GM10248 (cell line): ENCODE data around the gene CBL.
"Not testable (repeated sequence)": the region's sequence is repeated elsewhere in the genome, so short reads cannot be mapped to it uniquely, and the experiment has no call there.

Experiments
- CTCF ChIA-PET: fragments of 300-600 bp; sonication (Branson Sonifier 250); formaldehyde crosslinking; extraction: SDS; loops from one replicate; lab custom pipeline; 2021; ENCODE audit warnings: antibody characterized with exemption; lab: Yijun Ruan, JAX
- POLR2A ChIA-PET: fragments of 350-650 bp; sonication (Branson Sonifier 250); formaldehyde crosslinking; extraction: SDS; loops from one replicate; lab custom pipeline; 2020; ENCODE audit warnings: antibody characterized with exemption; lab: Yijun Ruan, JAX
- DNase-seq: peaks from one replicate; pipeline ENCODE4 v3.0.0; 2012; ENCODE audit errors: extremely low spot score
- TF ChIP-seq, protein P1 (sequence below): IDR thresholded peaks from 2 replicates; pipeline ENCODE4 v1.5.1; 2012; ENCODE audit warnings: mild to moderate bottlenecking, low read depth; ENCODE audit errors: extremely low read depth, missing control alignments, control extremely low read depth

Gene CBL

GRCh38 chr11:119166368-119167076, 39.6 kb upstream of the CBL start:
- ChIA-PET POLR2A (no interaction called here), CTCF (interaction anchor here (0.9 to 5.3 kb wide), 12 partner anchors 11 to 172 kb away, joined by 3 to 46 read pairs (median 4); partner anchors contain the start of gene HINFP)
- DNase-seq: no peak
- TF ChIP-seq, protein P1, sequence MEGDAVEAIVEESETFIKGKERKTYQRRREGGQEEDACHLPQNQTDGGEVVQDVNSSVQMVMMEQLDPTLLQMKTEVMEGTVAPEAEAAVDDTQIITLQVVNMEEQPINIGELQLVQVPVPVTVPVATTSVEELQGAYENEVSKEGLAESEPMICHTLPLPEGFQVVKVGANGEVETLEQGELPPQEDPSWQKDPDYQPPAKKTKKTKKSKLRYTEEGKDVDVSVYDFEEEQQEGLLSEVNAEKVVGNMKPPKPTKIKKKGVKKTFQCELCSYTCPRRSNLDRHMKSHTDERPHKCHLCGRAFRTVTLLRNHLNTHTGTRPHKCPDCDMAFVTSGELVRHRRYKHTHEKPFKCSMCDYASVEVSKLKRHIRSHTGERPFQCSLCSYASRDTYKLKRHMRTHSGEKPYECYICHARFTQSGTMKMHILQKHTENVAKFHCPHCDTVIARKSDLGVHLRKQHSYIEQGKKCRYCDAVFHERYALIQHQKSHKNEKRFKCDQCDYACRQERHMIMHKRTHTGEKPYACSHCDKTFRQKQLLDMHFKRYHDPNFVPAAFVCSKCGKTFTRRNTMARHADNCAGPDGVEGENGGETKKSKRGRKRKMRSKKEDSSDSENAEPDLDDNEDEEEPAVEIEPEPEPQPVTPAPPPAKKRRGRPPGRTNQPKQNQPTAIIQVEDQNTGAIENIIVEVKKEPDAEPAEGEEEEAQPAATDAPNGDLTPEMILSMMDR: no peak

- POLR2A ChIA-PET, DNase-seq: not testable (repeated sequence)
- CTCF ChIA-PET: interaction anchor here (0.9 to 5.3 kb wide), 11 partner anchors 10 to 171 kb away, joined by 3 to 46 read pairs (median 4); no protein-coding TSS in a partner anchor
These were observed 39.1 kb upstream of the CBL start for GRCh38 chr11:119167077-119167458.

DNA sequence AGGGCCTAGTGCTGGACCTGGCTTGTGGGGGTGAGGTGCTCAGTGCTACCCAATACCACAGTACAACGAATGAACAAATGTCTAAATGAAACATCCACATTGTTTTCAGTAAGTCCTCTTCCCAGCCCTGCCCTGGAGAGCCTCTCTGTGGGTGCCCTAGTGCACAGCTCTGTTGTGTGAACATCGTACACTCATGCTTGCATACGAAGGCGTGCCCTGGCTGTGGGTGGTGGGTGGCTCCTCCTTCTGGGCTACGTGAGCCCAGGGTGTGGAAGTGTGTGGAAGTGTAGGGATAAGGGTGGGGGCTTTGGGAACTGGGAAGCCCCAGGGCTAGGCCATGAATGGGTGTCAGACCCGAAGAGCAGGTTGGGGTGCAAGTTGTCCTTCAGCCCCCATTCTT, 38.2 kb upstream of the CBL start:
- TF ChIP-seq, protein P1: no peak
- ChIA-PET POLR2A (no interaction called here), CTCF (interaction anchor here (1.6 to 5.3 kb wide), 3 partner anchors 14 to 156 kb away, joined by 4 to 46 read pairs (median 6); no protein-coding TSS in a partner anchor)
- DNase-seq: no peak

GRCh38 chr11:119168471-119169281, 37.5 kb upstream of the CBL start, which contains the start of gene NLRX1:
TSS of gene NLRX1 (plus strand) at chr11:119168725. CDS start at chr11:119171404, 2,679 bp downstream.
- TF ChIP-seq, protein P1: peak; percentile 98
- ChIA-PET POLR2A (no interaction called here), CTCF (interaction anchor here (0.6 to 5.3 kb wide), 38 partner anchors 9 to 206 kb away, joined by 3 to 46 read pairs (median 4); no protein-coding TSS in a partner anchor)
- DNase-seq: peak; percentile 96

GRCh38 chr11:119169282-119169719, 36.8 kb upstream of the CBL start:
- TF ChIP-seq, protein P1: no peak
- peak; percentile 70 for DNase-seq
- ChIA-PET POLR2A (no interaction called here), CTCF (interaction anchor here (0.6 to 3.0 kb wide), 38 partner anchors 9 to 205 kb away, joined by 3 to 45 read pairs (median 4); no protein-coding TSS in a partner anchor)

- ChIA-PET CTCF (no interaction called here), POLR2A (no interaction called here)
- no peak for DNase-seq
- TF ChIP-seq, protein P1: no peak
These were observed 33.6 kb upstream of the CBL start for GRCh38 chr11:119172513-119172912.

- POLR2A ChIA-PET: no interaction called here
- TF ChIP-seq, protein P1: no peak
- DNase-seq: no peak
- CTCF ChIA-PET: interaction anchor here (1.1 to 1.4 kb wide), 2 partner anchors 23 to 111 kb away, joined by 3 to 4 read pairs; no protein-coding TSS in a partner anchor
These were observed 32.7 kb upstream of the CBL start for GRCh38 chr11:119173453-119173852.
